HEK293 (cell line): Measurements from ENCODE around the gene ALPK3.

ENCODE experiments used
- CTCF ChIA-PET: fragments of 350-600 bp; formaldehyde crosslinking; extraction: SDS; loops from one replicate; lab custom pipeline; 2021; ENCODE audit warnings: antibody characterized with exemption; lab: Yijun Ruan, JAX
- POLR2A ChIA-PET: fragments of 300-600 bp; formaldehyde crosslinking; extraction: SDS; loops from one replicate; lab custom pipeline; 2020; ENCODE audit warnings: antibody characterized with exemption, inconsistent platforms; lab: Yijun Ruan, JAX
- H3K27ac ChIP-seq: fragments of 200-500 bp; sonication (Bioruptor generic); 2 replicates; pipeline ENCODE4 v1.5.1; 2014; ENCODE audit warnings: low read depth, low read length, control low read depth, inconsistent platforms; ENCODE audit errors: extremely low read depth
- H3K36me3 ChIP-seq, 2 experiments: fragments of 200-500 bp in 1 of 2; sonication (Bioruptor generic) in 1 of 2; 1 replicate in 1 of 2; 2 replicates in 1 of 2; pipeline ENCODE4 v1.5.1; 2014 to 2017; ENCODE audit warnings: inconsistent platforms in 2 of 2, low read length in 2 of 2; ENCODE audit not compliant: control insufficient read depth in 2 of 2, insufficient read depth in 1 of 2
- H3K4me1 ChIP-seq: fragments of 200-500 bp; sonication (Bioruptor generic); 2 replicates; pipeline ENCODE4 v1.5.1; 2014; ENCODE audit warnings: mild to moderate bottlenecking, low read length, inconsistent platforms; ENCODE audit not compliant: control insufficient read depth, insufficient read depth
- H3K4me3 ChIP-seq: 2 replicates; pipeline ENCODE4 v1.5.1; 2011; ENCODE audit warnings: low read depth, mild to moderate bottlenecking, control low read depth, low read length, moderate library complexity
- H3K9me3 ChIP-seq: fragments of 200-500 bp; sonication (Bioruptor generic); 2 replicates; pipeline ENCODE4 v1.5.1; 2014; ENCODE audit warnings: low read depth, low read length, inconsistent platforms; ENCODE audit not compliant: control insufficient read depth, insufficient read depth
- GLI4 ChIP-seq: fragments of 450-650 bp; formaldehyde crosslinking; IDR thresholded peaks from 2 replicates; pipeline ENCODE4 v1.5.1; 2016; ENCODE audit warnings: missing biosample characterization, missing genetic modification characterization
- KLF7 ChIP-seq: fragments of 450-650 bp; formaldehyde crosslinking; IDR thresholded peaks from 2 replicates; pipeline ENCODE4 v1.5.1; 2016; ENCODE audit warnings: missing biosample characterization, missing genetic modification characterization, borderline replicate concordance
- PATZ1 ChIP-seq: fragments of 450-650 bp; formaldehyde crosslinking; IDR thresholded peaks from 2 replicates; pipeline ENCODE4 v1.5.1; 2016; ENCODE audit warnings: missing biosample characterization, missing genetic modification characterization
- SP3 ChIP-seq: fragments of 450-650 bp; formaldehyde crosslinking; IDR thresholded peaks from 2 replicates; pipeline ENCODE4 v1.5.1; 2016; ENCODE audit warnings: missing biosample characterization, missing genetic modification characterization
- YY2 ChIP-seq: fragments of 450-650 bp; formaldehyde crosslinking; IDR thresholded peaks from 2 replicates; pipeline ENCODE4 v1.5.1; 2016; ENCODE audit warnings: missing biosample characterization, missing genetic modification characterization
- ZBTB20 ChIP-seq: fragments of 450-650 bp; formaldehyde crosslinking; IDR thresholded peaks from 2 replicates; pipeline ENCODE4 v1.5.1; 2016; ENCODE audit warnings: missing biosample characterization, missing genetic modification characterization
- ZNF114 ChIP-seq: fragments of 450-650 bp; formaldehyde crosslinking; IDR thresholded peaks from 2 replicates; pipeline ENCODE4 v1.5.0; 2017; ENCODE audit warnings: missing biosample characterization, missing genetic modification characterization
- ZNF214 ChIP-seq: fragments of 450-650 bp; formaldehyde crosslinking; IDR thresholded peaks from 2 replicates; pipeline ENCODE4 v1.5.1; 2017; ENCODE audit warnings: missing biosample characterization, mild to moderate bottlenecking, missing genetic modification characterization, borderline replicate concordance
- ZNF223 ChIP-seq: fragments of 450-650 bp; formaldehyde crosslinking; IDR thresholded peaks from 2 replicates; pipeline ENCODE4 v1.5.1; 2016; ENCODE audit warnings: missing biosample characterization, missing genetic modification characterization
- ZNF280D ChIP-seq: fragments of 450-650 bp; formaldehyde crosslinking; IDR thresholded peaks from 2 replicates; pipeline ENCODE4 v1.5.1; 2016; ENCODE audit warnings: missing biosample characterization, missing genetic modification characterization
- ZNF48 ChIP-seq: fragments of 450-650 bp; formaldehyde crosslinking; IDR thresholded peaks from 2 replicates; pipeline ENCODE4 v1.5.1; 2016; ENCODE audit warnings: missing biosample characterization, missing genetic modification characterization
- ZNF510 ChIP-seq: fragments of 450-650 bp; formaldehyde crosslinking; IDR thresholded peaks from 2 replicates; pipeline ENCODE4 v1.5.1; 2018; ENCODE audit warnings: mild to moderate bottlenecking, missing genetic modification characterization, missing biosample characterization; ENCODE audit not compliant: insufficient replicate concordance
- ZNF521 ChIP-seq: fragments of 450-650 bp; formaldehyde crosslinking; IDR thresholded peaks from 2 replicates; pipeline ENCODE4 v1.5.1; 2017; ENCODE audit warnings: missing biosample characterization, mild to moderate bottlenecking, missing genetic modification characterization
- ZNF670 ChIP-seq: fragments of 450-650 bp; formaldehyde crosslinking; IDR thresholded peaks from 2 replicates; pipeline ENCODE4 v1.5.1; 2016; ENCODE audit warnings: missing biosample characterization, missing genetic modification characterization, low read depth
- ZNF791 ChIP-seq: fragments of 450-650 bp; formaldehyde crosslinking; IDR thresholded peaks from 2 replicates; pipeline ENCODE4 v1.5.1; 2016; ENCODE audit warnings: missing biosample characterization, missing genetic modification characterization
- TF ChIP-seq, protein P1 (sequence below): fragments of 450-650 bp; formaldehyde crosslinking; IDR thresholded peaks from 2 replicates; pipeline ENCODE4 v1.5.1; 2017; ENCODE audit warnings: missing biosample characterization, missing genetic modification characterization
- TF ChIP-seq, protein P2 (sequence below): fragments of 450-650 bp; formaldehyde crosslinking; IDR thresholded peaks from 2 replicates; pipeline ENCODE4 v1.5.1; 2016; ENCODE audit warnings: missing biosample characterization, missing genetic modification characterization
- TF ChIP-seq, protein P3 (sequence below): fragments of 450-650 bp; formaldehyde crosslinking; IDR thresholded peaks from 2 replicates; pipeline ENCODE4 v1.5.1; 2017; ENCODE audit warnings: missing biosample characterization, missing genetic modification characterization

ALPK3 gene

DNA sequence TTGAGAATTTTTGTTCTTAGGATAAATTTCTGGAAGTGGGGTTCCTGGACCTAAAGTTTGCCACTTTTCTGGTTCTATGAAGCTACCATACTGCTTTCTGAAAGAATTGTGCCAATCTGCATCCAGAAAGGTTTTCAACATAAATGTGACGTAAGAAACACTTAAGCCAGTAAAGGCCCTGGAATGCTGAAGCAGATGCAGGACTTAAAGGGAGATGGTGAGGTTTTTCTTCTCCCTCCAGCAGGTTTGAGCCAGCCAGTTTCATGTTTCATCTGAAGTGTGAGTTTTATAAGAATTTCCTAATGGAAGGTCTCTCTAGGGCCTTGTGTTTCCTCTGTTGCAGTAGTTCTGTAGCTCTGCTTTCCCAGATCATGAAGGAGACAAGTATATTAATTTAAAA, 35.7 kb upstream of the ALPK3 start:
- TF ChIP-seq, protein P1, sequence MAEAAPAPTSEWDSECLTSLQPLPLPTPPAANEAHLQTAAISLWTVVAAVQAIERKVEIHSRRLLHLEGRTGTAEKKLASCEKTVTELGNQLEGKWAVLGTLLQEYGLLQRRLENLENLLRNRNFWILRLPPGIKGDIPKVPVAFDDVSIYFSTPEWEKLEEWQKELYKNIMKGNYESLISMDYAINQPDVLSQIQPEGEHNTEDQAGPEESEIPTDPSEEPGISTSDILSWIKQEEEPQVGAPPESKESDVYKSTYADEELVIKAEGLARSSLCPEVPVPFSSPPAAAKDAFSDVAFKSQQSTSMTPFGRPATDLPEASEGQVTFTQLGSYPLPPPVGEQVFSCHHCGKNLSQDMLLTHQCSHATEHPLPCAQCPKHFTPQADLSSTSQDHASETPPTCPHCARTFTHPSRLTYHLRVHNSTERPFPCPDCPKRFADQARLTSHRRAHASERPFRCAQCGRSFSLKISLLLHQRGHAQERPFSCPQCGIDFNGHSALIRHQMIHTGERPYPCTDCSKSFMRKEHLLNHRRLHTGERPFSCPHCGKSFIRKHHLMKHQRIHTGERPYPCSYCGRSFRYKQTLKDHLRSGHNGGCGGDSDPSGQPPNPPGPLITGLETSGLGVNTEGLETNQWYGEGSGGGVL: no peak
- TF ChIP-seq YY2 (tag by site-specific recombination): no peak
- no peak for TF ChIP-seq ZNF521 (tag by site-specific recombination)
- TF ChIP-seq ZNF510 (tag by site-specific recombination): no peak
- no peak for TF ChIP-seq ZNF114
- no peak for TF ChIP-seq ZBTB20 (tag by site-specific recombination)
- TF ChIP-seq SP3 (tag by site-specific recombination): no peak
- no peak for TF ChIP-seq ZNF670 (tag by site-specific recombination)
- TF ChIP-seq, protein P2, sequence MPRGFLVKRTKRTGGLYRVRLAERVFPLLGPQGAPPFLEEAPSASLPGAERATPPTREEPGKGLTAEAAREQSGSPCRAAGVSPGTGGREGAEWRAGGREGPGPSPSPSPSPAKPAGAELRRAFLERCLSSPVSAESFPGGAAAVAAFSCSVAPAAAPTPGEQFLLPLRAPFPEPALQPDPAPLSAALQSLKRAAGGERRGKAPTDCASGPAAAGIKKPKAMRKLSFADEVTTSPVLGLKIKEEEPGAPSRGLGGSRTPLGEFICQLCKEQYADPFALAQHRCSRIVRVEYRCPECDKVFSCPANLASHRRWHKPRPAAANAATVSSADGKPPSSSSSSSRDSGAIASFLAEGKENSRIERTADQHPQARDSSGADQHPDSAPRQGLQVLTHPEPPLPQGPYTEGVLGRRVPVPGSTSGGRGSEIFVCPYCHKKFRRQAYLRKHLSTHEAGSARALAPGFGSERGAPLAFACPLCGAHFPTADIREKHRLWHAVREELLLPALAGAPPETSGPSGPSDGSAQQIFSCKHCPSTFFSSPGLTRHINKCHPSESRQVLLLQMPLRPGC (tag by site-specific recombination): no peak
- no peak for TF ChIP-seq PATZ1 (tag by site-specific recombination)
- TF ChIP-seq, protein P3, sequence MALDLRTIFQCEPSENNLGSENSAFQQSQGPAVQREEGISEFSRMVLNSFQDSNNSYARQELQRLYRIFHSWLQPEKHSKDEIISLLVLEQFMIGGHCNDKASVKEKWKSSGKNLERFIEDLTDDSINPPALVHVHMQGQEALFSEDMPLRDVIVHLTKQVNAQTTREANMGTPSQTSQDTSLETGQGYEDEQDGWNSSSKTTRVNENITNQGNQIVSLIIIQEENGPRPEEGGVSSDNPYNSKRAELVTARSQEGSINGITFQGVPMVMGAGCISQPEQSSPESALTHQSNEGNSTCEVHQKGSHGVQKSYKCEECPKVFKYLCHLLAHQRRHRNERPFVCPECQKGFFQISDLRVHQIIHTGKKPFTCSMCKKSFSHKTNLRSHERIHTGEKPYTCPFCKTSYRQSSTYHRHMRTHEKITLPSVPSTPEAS (tag by site-specific recombination): no peak
- TF ChIP-seq GLI4: no peak
- no peak for TF ChIP-seq KLF7 (tag by site-specific recombination)
- TF ChIP-seq ZNF214 (tag by site-specific recombination): no peak
- no peak for TF ChIP-seq ZNF48 (tag by site-specific recombination)
- TF ChIP-seq ZNF791 (tag by site-specific recombination): no peak
- no peak for TF ChIP-seq ZNF280D (tag by site-specific recombination)
- TF ChIP-seq ZNF223 (tag by site-specific recombination): no peak
- Histone ChIP-seq H3K27ac (no peak overlapping the region), H3K9me3 (no peaks in the 10 kb centered on the region), H3K4me3 (no peak overlapping the region), H3K4me1 (no peaks in the 10 kb centered on the region), H3K36me3 (peaks cover 30 to 59% of the 10 kb centered on the region in 2 experiments)
- CTCF ChIA-PET: interaction anchor here (0.8 kb wide), 1 partner anchor 27 kb away, joined by 6 read pairs; no protein-coding TSS in a partner anchor
- POLR2A ChIA-PET: interaction anchor here (0.7 kb wide), 1 partner anchor 75 kb away, joined by 4 read pairs; no protein-coding TSS in a partner anchor
